Stomach (tissue), 9 donors: ENCODE measurements around the gene NRTN. TPM values are rescaled to one million over a fixed set of nuclear protein-coding genes. Genes with fewer than 3 reads are reported as not detected.

Source experiments
- DNase-seq, 2 donors: peaks; one replicate each; pipeline versions ENCODE4 v3.0.0 to v3.0.0-alpha.2; 2013 to 2019
- H3K27ac ChIP-seq, 5 donors: fragments of 200-600 bp in 4 of 5; sonication (generic) in 4 of 5; one replicate each; pipeline ENCODE4 v1.5.1; 2013 to 2019; ENCODE audit warnings: mild to moderate bottlenecking in 1 of 5, moderate library complexity in 1 of 5
- H3K27me3 ChIP-seq, 3 donors: fragments of 200-600 bp; sonication (generic); one replicate each; pipeline ENCODE4 v1.5.1; 2017 to 2019; ENCODE audit warnings: mixed run types in 1 of 3
- H3K36me3 ChIP-seq, 4 donors: fragments of 200-600 bp; sonication (generic); 1 replicate in 3 of 4; 2 replicates in 1 of 4; pipeline ENCODE4 v1.5.1; 2016 to 2019
- H3K4me1 ChIP-seq, 4 donors: fragments of 200-600 bp; sonication (generic); one replicate each; pipeline ENCODE4 v1.5.1; 2016 to 2019
- H3K4me3 ChIP-seq, 4 donors: fragments of 200-600 bp; sonication (generic) in 3 of 4; one replicate each; pipeline ENCODE4 v1.5.1; 2016 to 2019; ENCODE audit warnings: mild to moderate bottlenecking in 1 of 4
- H3K9me3 ChIP-seq, 4 donors: fragments of 200-600 bp; sonication (generic); one replicate each; pipeline ENCODE4 v1.5.1; 2016 to 2019
- CTCF ChIP-seq, 7 experiments: fragments of 450-650 bp in 4 of 7; fragments of 200-600 bp in 3 of 7; sonication (generic) in 3 of 7; IDR thresholded peaks; one replicate each; pipeline ENCODE4 v1.5.1; 2016 to 2019; ENCODE audit warnings: antibody characterized with exemption in 7 of 7, control low read depth in 2 of 7, mild to moderate bottlenecking in 1 of 7
- EP300 ChIP-seq: sonication (generic); formaldehyde crosslinking; IDR thresholded peaks from one replicate; pipeline ENCODE4 v1.6.1; 2017; ENCODE audit warnings: antibody characterized with exemption
- POLR2A ChIP-seq, 4 donors: fragments of 450-650 bp; IDR thresholded peaks; one replicate each; pipeline ENCODE4 v1.6.1; 2016; ENCODE audit warnings: antibody characterized with exemption in 4 of 4, control low read depth in 2 of 4, mild to moderate bottlenecking in 1 of 4, moderate library complexity in 1 of 4
- POLR2AphosphoS5 ChIP-seq, 3 donors: sonication (generic); formaldehyde crosslinking; IDR thresholded peaks; one replicate each; pipeline ENCODE4 v1.6.1; 2016; ENCODE audit warnings: antibody characterized with exemption in 3 of 3
- WGBS, 5 donors: extraction: QIAGEN DNeasy Blood & Tissue Kit in 3 of 5; methylation state at CpG; one replicate each; pipeline versions ENCODE4 v1.1.5 to v1.1.7; 2013 to 2018; 5-methylcytosine and 5-hydroxymethylcytosine counted together
- intact Hi-C: fragments of 100-400 bp; cut with DNase I; formaldehyde crosslinking; loops from one replicate; pipeline ENCODE4 v1.15.1; 2023; ENCODE audit warnings: low total_unique reads
- polyA plus RNA-seq, 3 donors: library from polyadenylated mRNA; stranded (reverse); fragments of 200-250 nt; gene quantifications; one replicate each; pipeline ENCODE4 v1.2.3, GENCODE V29; 2013
- total RNA-seq, 5 donors: library from RNA; depleted of rRNA; stranded (reverse); fragments of >200 nt; gene quantifications; one replicate each; pipeline versions ENCODE4 v1.1.0 to v1.2.3, GENCODE V29; 2014 to 2016
- donor health status: healthy with polysubstance abuse.
- donor health status: Bipolar disorder and iron deficiency.
- donor health status: healthy.

Gene NRTN
- total and polyA plus RNA-seq, 8 donors, result 0.92 to 7.1 (median 3.8) TPM; not detected in 2

- Histone ChIP-seq H3K27me3 (peaks cover 0 to 18% (median 0%) of the 10 kb centered on the region in 3 donors), H3K9me3 (no peaks in the 10 kb centered on the region), H3K27ac (peak overlapping the region; percentile 64 to 90 (median 85)), H3K36me3 (no peaks in the 10 kb centered on the region), H3K4me1 (peaks cover 23 to 36% (median 30%) of the 10 kb centered on the region in 4 donors), H3K4me3 (peak overlapping the region; percentile 45 to 56 (median 46))
- no peak for TF ChIP-seq CTCF (IDR thresholded peaks at IDR 0.05)
- no peak for TF ChIP-seq POLR2A (IDR thresholded peaks at IDR 0.05)
- no peak for TF ChIP-seq EP300
- TF ChIP-seq POLR2AphosphoS5 (IDR thresholded peaks at IDR 0.05), result no peak
- peak; percentile 55 to 91 for DNase-seq
- intact Hi-C loops, result no loop called here
- WGBS, 5 donors, result 2 to 8% (median 4%) methylated on average over 22 to 47 of the region's 47 CpGs
Measured at GRCh38 chr19:5828661-5829566, 24.0 kb downstream of the NRTN start.

- 46 to 72% (median 67%) methylated on average over 20 to 34 of the region's 34 CpGs for WGBS, 5 donors
- no peak for DNase-seq
- no peaks in the 10 kb centered on the region for H3K36me3 ChIP-seq
- peak overlapping the region in 3 of 4 donors; percentile 46 to 56 (median 47) for H3K4me3 ChIP-seq
- H3K4me1 ChIP-seq, result peaks cover 23 to 36% (median 30%) of the 10 kb centered on the region in 4 donors
- peaks cover 0 to 18% (median 0%) of the 10 kb centered on the region in 3 donors for H3K27me3 ChIP-seq
- TF ChIP-seq POLR2A (IDR thresholded peaks at IDR 0.05) (no peak), EP300 (no peak), POLR2AphosphoS5 (IDR thresholded peaks at IDR 0.05) (no peak), CTCF (IDR thresholded peaks at IDR 0.05) (no peak)
- H3K9me3 ChIP-seq, result no peaks in the 10 kb centered on the region
- intact Hi-C loops, result no loop called here
- peak overlapping the region in 2 of 5 donors; percentile 85 to 90 for H3K27ac ChIP-seq
Measured at GRCh38 chr19:5829567-5830310, 24.9 kb downstream of the NRTN start.

GRCh38 chr19:5831159-5831558 lies 26.3 kb downstream of the NRTN start:
- no peaks in the 10 kb centered on the region for H3K9me3 ChIP-seq
- peaks cover 23 to 34% (median 30%) of the 10 kb centered on the region in 4 donors for H3K4me1 ChIP-seq
- no peaks in the 10 kb centered on the region for H3K36me3 ChIP-seq
- H3K4me3 ChIP-seq, result no peak overlapping the region
- 66 to 82% (median 67%) methylated on average over 3 to 9 of the region's 9 CpGs for WGBS, 5 donors
- TF ChIP-seq EP300 (no peak), CTCF (IDR thresholded peaks at IDR 0.05) (no peak), POLR2A (IDR thresholded peaks at IDR 0.05) (no peak), POLR2AphosphoS5 (IDR thresholded peaks at IDR 0.05) (no peak)
- H3K27ac ChIP-seq, result no peak overlapping the region
- intact Hi-C loops, result no loop called here
- DNase-seq, result no peak
- H3K27me3 ChIP-seq, result peaks cover 0 to 18% (median 0%) of the 10 kb centered on the region in 3 donors

GRCh38 chr19:5832061-5832460 lies 27.2 kb downstream of the NRTN start:
- Histone ChIP-seq H3K27me3 (peaks cover 0 to 18% (median 0%) of the 10 kb centered on the region in 3 donors), H3K4me3 (no peak overlapping the region), H3K4me1 (peaks cover 16 to 26% (median 24%) of the 10 kb centered on the region in 4 donors), H3K9me3 (no peaks in the 10 kb centered on the region), H3K36me3 (no peaks in the 10 kb centered on the region), H3K27ac (no peak overlapping the region)
- WGBS, 5 donors, result 77 to 89% (median 82%) methylated on average over 17 to 22 of the region's 22 CpGs
- TF ChIP-seq CTCF (IDR thresholded peaks at IDR 0.05), result no peak
- no peak for TF ChIP-seq POLR2AphosphoS5 (IDR thresholded peaks at IDR 0.05)
- TF ChIP-seq EP300, result no peak
- TF ChIP-seq POLR2A (IDR thresholded peaks at IDR 0.05), result no peak
- intact Hi-C loops, result no loop called here
- DNase-seq, result no peak
